IPS-NIHi11 (cell line): Measurements from ENCODE around the gene AKNAD1.
A peak's percentile ranks its signal among the peaks of the same experiment; 100 is the strongest.
"Not testable (repeated sequence)": the region's sequence is repeated elsewhere in the genome, so short reads cannot be mapped to it uniquely, and the experiment has no call there.

Source experiments
- DNase-seq: peaks from one replicate; pipeline ENCODE4 v3.0.0; 2012; ENCODE audit warnings: mixed read lengths, low spot score

The AKNAD1 gene, protein sequence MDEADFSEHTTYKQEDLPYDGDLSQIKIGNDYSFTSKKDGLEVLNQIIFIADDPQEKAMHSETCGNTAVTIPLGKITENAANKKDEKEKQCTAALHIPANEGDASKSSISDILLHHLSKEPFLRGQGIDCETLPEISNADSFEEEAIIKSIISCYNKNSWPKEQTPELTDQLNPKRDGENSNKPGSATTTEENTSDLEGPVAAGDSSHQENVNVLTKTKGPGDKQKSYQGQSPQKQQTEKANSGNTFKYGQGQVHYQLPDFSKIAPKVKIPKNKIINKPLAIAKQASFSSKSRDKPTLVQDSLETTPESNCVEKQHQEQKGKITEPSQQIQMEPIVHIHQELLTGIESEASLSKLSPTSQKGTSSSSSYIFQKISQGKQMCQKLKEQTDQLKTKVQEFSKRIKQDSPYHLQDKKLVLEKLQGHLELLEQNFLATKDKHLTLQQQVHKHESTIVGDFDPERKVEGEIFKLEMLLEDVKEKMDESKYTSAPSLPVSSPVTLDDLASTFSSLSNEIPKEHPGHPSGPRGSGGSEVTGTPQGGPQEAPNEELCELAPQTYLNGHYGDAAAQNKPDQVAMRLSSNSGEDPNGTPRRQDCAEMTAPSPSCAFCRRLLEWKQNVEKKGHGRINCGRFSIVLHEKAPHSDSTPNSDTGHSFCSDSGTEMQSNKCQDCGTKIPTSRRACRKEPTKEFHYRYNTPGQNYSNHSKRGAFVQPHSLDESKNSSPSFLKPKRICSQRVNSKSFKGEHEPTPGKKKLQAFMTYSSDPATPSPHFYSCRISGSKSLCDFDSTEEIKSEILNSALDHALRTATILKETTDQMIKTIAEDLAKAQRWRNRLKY

GRCh38 chr1:108856994-108857393 lies at the start of gene AKNAD1:
AKNAD1 (minus strand) TSS chr1:108857094; CDS start chr1:108852664, 4,430 bp downstream.
- no peak for DNase-seq

GRCh38 chr1:108901106-108901505 lies 44.2 kb upstream of the AKNAD1 start:
- DNase-seq: no peak

- DNase-seq: peak; percentile 37
Measured at GRCh38 chr1:108897865-108898720, 41.2 kb upstream of the AKNAD1 start.

GRCh38 chr1:108896146-108897145 lies 39.6 kb upstream of the AKNAD1 start:
- DNase-seq: no peak

GRCh38 chr1:108893141-108893530 lies 36.2 kb upstream of the AKNAD1 start:
- no peak for DNase-seq

DNA sequence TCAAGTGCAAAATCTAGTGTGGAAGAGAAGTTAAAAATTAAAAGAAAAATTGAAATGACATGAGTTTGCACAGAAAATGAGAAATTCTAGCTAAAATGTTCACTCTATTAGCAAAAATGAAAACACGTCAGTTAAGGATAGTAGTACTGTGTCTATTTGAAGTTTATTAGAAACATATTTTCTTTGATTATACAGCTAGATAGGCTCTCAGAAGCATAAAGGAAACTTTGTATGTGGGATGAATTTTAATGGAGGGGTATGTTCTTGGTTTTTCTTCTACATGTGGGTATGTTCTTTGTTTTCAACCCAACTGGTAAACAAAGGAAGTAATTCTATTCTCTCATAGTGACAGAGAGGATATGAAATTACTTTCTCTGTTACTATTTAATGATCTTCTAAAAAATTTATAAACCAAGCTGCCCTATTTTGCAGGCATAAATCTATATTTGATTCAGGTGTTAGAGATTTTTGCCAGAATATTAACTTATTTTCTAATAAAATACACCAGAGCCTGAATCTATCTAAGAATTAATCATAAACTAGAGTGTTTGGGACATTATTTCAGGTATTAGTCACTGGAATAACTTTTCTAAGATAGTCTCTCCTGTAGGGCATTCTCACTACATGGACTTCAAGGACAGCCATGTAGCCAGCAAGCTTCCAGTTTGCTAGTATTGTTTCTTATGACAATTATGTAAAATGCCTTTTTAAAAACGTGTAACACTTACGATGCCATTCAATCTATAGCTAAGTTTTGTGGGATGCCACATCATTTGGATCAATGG lies 35.7 kb upstream of the AKNAD1 start:
- DNase-seq: no peak

DNA sequence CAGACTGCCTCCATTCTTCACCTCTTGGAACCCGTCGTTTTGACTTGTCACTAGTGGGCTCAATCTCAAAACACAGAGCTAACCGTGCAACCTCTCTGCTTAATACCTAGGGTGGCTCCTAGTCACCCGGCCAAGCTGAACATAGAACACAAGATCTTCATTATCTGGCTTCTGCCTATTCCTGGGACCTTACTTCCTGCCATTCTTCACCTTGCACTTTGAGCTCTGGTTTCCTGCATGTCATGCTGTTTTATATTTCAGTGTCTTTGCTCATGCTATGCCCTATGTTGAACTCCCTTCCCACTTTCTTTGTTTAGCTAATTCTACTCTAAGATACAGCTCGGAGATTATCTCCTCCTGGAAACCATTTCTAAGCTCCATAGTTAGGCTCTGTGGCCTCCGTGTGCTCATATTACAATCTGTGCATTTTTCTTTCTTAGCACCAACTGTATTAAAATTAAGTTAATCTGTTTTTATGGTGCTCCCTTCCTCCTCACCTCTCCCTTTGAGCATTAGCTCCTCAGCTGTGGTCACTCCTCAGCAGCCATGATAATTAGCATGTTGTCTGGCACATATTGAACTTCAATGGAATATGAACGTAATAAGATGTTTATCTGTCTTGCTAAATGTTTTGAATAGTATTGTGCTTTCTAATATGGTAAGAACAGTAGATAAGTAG lies 33.0 kb upstream of the AKNAD1 start:
- DNase-seq: no peak

DNA sequence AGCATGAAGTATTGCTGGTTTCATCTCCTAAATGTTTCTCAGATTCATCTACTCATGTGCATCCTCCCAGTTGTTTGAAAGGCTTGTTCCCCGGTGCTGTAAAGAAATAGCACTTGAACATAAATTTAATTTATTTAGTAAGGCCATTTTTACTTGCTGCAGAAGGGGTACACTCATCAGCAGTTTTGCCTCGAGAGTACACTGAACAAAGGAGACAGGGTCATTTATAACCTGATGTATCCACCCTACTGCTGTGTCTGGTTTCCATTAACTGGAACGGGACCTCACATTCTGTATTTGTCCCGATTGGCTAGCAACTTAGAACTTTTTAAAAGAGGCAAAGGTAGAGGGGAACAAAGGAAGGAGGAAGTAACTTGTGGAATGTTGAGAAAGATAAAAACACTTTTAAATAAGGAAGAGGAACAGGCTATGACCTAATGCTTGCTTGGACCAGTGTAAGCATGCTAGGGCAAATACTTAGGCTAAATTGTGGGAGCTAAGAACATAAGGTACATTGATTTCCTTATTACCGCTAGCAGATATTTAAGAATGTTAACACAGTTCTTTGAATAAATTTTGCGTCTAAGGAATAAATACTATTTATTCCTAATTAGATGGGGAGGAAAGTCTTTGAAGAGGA lies 32.2 kb upstream of the AKNAD1 start:
- DNase-seq: not testable (repeated sequence)

GRCh38 chr1:108886292-108886691 lies 29.4 kb upstream of the AKNAD1 start:
- no peak for DNase-seq

DNA sequence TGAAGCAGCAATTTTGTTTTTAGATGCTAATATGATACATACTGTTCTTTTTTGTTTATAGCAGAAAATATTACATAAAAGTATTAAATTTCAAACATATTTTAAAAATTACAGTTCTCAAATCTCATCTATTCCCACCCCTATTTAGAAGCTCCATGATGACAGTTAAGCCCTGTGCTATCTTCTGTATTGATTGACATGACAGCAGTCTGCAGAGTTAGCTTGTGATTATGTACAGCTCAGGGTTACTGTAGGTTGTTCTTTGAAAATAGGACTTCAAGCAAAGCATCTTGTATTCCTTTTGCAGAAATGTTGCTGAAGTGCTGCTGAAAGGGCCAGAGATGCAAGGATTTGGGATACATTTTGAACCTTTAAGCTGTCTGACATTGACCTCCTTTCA lies 28.1 kb upstream of the AKNAD1 start:
- no peak for DNase-seq

DNA sequence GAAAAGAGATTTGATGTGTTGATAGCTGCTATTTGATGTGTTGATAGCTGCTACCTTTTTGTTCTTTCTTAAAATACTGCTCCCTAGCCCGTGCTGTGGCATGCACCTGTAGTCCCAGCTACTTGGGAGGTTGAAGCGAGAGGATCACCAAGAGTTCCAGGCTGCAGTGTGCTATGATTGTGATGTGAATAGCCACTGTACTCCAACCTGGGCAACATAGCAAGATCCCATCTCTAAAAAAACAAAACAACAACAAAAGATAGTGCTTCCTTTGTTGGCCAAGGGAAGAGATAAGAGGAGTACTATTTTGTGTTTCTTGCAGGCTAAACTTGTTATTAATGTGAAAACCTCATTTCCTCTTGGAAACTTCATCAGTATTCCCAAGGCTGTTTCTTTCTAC lies 25.9 kb upstream of the AKNAD1 start:
- no peak for DNase-seq

GRCh38 chr1:108881369-108881768 lies 24.5 kb upstream of the AKNAD1 start:
- DNase-seq: no peak

GRCh38 chr1:108880850-108881249 lies 24.0 kb upstream of the AKNAD1 start:
- DNase-seq: no peak

DNA sequence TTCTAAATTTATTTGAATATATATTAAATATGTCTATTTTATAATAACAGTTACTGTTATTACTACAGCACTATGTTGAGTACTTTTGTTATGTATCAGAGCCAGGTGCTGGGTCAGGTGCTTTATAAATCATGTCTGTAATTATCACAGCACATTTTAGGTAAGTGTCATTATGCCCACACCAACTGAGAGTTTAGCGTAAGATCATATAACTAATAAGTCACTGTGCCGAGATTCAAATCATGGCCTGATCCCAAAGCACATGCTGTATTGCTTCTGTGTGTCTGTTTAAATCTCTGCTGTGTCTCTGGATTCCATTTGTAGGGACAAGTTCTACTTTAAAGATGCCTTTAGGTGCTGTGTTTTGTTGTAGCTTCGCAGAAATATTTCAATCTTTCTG lies 21.8 kb upstream of the AKNAD1 start:
- no peak for DNase-seq

DNA sequence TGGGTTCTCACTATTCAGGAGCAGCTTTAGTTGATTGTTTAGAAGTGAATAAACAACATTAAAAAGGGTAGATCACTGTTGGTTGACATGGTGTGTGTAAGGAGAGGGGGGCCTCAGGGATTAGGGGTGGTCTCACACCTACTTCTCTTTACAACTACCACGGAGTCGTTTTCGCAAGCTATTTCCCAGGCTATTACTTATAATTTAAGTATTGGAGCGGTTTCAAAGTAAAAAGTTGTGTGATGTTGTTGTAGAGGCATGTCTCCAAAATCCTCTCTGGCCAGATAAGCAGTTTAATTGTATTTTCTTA lies 21.2 kb upstream of the AKNAD1 start:
- no peak for DNase-seq

- DNase-seq: no peak
Measured at GRCh38 chr1:108877348-108878159, 20.7 kb upstream of the AKNAD1 start.

GRCh38 chr1:108871050-108871724 lies 14.3 kb upstream of the AKNAD1 start:
- DNase-seq: no peak
